NCI-H1092 treated with DMSO at 0.1 percent for 48 hours (cell line): Measurements from ENCODE around the gene MUC5B.
A peak's percentile ranks its signal among the peaks of the same experiment; 100 is the strongest.
"Not testable (repeated sequence)": the region's sequence is repeated elsewhere in the genome, so short reads cannot be mapped to it uniquely, and the experiment has no call there.

Experiments
- DNase-seq: peaks from one replicate; lab custom pipeline; 2025; lab: John Stamatoyannopoulos, UW

MUC5B gene

DNA sequence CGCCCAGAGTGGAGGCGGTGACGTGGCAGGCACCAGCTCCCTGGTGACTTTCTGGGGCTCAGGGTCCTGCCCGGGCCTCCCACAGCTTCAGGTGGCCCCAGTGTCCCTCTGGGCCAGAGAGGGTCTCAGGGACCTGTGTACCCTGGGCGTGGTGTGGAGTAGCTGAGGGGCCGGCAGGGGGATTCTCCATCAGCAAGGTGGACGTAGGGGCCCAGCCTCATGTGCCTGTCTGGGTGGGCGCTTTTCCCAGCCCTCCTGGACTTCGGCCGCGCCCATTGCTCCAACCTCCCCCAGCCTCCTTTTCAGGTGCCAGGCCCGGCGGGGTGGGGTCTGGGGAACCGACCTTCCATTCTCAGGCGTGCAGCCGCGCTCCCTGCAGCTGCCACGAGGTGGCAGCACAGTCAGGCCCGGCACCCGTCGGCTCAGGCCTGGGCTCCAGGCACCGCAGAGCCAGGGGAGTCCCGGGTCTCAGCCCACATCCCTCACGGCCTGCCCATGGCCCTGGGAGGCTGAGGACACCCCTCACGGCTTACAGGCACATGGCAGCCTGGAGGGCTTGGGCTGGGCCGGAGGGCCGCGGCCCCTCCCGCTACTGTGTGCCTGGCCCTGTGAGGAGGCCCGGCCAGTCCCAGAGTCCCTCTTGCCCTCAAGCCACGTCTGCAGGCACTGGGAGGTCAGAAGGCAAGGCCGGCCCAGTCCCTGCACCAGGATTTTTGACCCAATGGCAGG lies 19.9 kb upstream of the MUC5B start:
- peak; percentile 35 for DNase-seq

DNA sequence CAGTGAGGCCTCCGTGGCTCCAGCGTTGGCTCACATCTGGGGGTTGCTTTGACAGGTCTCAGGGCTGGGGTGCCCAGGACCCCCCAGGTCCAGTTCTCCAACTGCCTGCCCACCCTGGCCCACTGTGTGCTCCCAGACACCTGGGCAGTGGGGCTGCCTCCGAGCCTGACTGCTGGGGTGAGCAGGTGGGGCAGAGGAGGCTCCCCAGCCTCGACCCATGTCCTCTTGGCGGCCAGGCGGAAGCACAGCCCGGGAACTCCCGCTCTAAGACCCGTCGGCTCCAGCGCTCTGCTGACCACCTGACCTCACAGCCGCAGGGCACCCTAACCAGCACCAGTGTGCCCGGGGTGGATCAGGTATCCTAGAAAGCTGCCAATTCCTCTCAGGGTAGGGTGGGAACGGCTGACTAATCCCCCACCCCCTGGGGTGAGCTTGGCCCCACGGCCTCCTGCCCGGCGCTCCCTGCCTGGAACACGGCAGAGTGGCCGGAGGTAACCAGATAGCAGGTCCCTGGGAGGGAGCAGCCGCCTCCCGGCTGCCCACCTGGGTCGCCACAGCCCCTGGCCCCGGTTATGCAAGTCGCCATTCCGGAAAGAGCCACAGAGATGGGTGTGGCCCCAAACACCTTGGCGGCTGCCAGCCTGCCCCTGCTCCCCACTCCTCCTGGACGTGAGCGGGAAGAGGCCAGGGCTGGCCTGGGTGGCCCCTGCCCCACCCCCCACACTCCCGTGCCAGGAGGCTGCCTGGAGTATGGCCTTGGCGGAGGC lies 19.2 kb upstream of the MUC5B start:
- DNase-seq: no peak

DNA sequence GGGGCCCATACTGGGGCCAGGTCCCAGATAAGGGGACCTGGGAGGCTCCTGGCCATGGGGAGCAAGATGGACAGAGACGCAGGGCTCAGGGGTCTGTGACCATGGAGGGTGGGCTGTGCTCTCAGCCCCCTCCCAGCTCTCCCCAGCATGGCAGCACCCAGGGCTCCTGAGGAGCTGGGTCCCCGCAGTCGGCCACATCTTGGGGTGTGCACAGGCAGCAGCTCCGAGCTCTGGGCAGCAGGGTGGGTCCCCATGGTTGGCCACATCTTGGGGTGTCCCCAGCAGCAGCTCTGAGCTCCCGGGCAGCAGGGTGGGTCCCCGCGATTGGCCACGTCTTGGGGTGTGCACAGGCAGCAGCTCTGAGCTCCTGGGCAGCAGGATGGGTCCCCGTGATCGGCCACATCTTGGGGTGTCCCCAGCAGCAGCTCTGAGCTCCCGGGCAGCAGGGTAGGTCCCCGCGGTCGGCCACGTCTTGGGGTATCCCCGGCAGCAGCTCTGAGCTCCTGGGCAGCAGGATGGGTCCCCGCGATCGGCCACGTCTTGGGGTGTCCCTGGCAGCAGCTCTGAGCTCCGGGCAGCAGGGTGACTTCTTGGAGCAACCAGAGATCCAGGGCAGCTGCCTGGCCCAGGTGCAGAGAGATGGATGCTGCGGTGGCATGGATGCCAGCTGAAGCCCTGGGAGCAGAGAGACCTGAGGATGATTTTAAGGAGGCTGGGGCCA lies 18.3 kb upstream of the MUC5B start:
- no peak for DNase-seq

DNA sequence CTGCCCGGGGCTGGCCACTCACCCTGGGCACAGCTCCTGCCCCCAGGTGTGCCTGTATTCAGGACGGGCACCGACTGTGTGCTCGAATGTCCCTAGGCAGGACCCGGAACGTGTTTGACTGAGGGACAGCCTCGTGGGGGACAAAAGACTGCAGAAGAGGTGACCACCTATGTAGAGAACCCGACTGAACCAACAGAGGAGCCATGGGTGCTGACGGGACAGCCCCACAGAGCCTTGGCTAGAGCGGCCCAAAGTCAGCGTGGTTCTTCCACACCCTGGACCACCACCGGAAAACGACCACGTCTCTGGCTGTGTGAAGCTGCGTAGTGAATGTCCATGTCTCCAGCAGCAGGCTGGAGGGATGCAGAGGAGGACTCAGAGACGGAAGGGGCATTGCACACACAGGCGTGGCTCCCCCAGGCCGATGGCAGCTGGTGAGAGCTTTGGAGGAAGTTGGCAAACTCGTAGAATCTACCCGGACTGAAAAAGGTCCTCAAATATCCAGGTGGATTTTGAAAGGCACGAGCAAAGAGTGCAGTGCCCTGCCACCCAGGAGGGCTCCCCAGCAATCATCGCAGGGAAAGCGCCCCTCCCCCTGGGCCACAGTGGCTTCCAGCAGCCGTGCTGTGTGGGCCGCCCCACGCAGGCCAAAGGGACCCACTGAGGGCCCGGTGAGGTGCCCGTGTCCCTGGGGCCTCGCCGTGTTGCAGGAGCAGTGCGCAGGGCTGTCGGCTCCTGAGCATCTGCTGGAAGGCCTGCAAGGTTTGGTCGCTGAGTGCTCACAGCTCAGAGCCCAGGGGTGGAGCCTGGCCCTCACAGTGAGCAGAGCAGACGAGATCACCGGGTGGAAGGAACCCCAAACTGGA lies 17.5 kb upstream of the MUC5B start:
- no peak for DNase-seq

DNA sequence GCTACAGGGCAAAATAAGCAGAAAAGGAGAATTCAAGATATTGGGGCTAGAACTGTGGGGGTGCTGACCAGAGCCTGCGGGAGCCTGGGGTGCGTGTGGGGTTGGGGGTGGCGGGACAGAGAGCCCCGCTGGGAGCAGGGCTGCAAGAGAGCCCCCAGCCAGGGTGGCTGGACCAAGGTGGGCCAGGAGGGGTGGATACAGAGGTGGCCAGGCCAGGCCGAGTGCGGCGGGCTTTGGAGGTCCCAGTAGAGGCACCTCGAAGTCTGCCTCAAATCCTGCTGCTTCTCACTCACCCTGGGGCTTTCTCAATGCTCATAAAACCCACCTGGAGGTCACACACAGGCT lies 16.9 kb upstream of the MUC5B start:
- DNase-seq: no peak

DNA sequence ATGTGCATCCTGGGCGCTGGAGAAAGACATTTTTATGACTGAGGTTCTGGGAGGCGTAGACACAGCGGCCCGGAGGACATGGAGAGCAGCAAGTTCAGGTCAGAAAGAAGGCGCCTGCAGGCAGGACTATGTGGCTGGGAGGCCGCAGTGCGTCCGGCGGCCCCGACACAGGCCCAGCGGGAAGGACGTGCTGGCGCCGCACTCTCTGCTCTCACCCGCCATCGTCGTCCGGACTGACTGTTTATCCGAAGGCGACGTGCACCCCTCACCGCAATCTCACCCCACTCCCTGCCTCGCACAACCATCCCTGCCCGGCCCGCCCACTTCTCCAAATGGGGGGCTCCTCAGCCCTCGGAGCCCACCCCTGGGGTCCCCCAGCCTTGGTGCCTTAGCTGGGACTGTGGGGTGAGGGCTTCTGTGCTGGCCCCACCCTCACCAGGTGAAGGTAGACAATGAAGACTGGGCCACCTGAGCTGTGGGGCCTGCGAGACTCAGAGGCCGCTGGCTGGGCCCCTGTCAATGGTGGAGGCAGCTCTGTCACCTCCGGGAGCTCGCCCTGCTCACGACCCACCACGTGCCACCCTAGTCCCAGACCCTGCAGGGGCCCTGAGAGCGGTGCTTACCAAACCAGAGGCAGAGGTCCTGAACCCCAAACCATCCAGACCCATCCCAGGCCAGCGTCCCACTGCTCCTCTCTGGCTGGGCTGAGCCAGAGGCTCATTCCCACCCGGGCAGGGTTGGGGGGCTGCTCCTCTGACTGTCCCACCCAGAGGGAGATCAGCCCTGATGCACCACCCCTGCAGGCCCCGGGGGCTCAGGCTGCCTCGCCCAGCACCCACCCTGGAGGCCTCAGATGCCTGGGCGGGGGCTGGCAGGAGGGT lies 16.2 kb upstream of the MUC5B start:
- DNase-seq: no peak

DNA sequence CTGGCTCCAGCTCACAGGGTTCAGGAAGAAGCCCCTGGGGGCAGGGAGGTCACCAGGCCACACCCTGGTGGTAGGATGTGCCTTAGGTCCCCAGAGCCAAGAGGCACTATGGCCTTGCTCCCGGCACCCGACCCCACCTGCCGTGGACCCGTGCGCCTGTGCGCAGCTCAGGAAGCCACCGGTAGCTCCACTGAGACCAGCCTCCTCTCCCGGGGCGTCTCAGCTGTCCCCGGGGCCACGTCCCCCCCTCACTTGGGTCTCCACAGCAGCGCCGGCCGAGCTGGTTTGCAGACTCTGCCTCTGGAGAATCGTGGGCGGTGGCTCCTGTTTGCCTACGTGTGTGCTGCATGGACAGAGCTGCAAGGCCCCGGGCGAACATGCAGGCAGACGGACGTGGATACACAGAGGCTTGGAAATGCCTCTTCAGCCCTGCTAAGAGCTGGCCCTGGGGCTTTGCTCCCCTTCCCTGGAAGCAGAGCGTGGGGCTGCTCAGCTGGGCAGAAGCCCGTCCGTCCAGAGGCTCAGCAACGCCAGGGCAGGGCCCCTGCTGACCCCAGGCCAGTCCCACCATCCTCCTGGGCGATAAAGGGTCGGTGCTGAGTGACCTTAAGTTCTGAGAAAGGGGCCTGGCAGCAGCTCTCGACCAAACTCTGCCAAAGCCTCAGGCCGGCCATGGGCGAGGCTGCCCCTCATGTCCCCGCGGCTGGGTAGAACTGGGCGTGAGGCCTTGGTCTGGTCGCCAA lies 15.3 kb upstream of the MUC5B start:
- no peak for DNase-seq

DNA sequence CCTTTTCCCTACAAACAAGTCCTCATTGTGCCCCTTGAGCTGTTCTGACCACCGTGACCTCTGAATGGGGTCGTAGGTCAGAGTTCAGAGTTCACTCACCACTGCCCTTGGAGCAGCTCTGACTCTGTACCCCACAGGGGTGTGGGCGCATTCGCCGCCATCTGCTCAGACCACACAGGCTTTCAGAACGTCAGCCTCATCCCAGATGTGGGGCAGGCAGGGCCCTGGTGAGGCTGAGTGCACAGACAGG lies 14.8 kb upstream of the MUC5B start:
- DNase-seq: no peak

DNA sequence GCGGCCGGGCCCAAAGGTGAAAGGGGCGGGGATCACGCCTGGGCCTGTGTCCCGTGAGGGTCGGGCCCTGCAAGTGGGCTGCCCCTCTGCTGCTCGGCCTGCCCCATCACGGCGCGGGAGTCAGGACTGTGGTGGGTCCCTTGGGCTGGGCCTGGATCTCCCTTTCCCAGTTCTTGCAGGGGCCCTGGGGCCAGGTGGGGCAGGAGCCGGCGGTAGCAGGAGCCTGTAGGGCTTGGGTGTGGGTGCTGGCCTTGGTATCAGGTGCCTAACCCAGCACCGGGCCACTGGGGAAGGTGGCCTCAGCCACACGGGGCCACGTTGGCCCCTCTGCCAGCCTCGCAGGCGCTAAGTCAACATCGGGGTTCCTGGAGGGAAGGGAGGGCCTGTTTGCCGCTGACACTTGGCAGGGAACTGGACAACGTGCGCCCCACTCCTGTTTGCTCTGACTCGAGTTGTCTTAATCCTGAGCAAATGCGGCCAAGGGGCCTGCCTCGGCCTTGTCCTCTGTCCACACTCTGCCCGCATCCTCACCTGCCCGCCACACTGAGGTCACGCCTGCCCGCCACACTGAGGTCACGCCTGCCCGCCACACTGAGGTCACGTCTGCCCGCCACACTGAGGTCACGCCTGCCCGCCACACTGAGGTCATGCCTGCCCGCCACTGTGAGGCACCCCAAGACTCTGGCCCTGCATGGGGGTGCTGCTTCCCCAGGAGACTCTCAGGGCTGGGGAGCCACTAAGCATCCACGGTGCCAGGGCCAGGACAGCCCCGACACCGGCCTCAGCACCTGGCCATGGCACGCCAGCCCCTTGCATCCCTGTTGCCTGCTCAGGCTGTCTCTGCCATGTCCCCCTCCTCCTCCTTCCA lies 14.2 kb upstream of the MUC5B start:
- no peak for DNase-seq

DNA sequence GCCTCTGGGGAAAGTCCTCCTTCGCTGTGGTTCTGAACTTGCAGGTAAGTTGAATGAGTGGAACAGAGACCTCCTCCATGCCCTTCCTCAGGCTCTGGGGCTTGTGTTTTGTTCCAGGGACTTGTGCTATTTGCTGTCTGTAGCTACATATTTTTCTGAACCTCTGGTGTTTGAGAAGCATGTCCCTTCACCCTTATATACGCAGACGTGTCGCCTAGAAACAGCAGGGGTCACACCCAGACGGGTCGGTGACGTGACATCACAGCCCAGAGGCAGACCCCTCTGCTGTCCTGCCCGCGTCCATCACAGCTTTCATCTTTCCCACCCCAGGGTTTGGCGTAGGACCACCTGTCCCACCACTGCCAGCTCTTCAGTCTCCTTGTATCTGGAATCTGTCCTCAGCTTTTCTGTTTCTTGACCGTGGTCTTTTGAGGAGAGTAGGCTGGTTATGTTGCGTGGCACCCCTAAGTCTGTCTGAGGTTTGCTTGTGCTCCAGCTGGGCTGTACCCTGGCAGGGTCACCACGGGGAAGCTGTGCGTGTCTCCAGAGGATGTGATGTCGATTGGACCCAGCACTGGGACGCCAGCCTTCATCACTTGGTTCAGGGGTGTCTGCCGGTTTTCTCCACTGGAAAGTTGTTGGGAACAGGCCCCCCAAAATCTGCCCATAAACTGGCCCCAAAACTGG lies 13.4 kb upstream of the MUC5B start:
- no peak for DNase-seq

DNA sequence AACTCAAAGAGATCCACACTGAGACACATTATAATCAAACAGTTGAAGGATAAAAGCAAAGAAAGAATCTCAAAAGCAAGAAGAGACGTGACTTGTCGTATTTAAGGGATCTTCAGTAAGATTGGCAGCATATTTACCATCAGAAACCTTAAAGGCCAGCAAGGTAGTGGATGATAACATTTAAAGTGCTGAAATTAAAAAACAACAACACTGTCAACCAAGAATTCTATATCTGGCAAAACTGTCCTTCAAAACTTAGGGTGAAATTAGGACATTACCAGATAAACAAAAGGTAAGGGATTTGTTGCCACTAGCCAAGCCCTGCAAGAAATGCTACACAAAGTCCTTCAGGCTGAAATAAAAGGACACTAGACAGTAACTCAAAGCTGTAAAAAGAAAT lies 11.0 kb upstream of the MUC5B start:
- DNase-seq: no peak

DNA sequence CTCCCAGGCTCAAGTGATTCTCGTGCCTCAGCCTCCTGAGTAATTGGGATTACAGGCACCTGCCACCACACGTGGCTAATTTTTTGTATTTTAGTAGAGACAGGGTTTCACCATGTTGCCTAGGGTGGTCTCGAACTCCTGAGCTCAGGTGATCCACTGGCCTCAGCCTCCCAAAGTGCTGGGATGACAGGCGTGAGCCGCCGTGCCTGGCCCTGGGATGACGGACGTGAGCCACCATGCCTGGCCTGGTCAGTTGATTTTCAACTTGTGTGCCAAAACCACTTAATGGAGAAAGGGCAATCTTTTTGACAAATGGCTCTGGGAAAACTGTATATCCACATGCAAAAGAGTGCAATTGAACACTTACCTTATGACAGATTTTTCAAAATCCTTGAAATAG lies 7.0 kb upstream of the MUC5B start:
- not testable (repeated sequence) for DNase-seq

DNA sequence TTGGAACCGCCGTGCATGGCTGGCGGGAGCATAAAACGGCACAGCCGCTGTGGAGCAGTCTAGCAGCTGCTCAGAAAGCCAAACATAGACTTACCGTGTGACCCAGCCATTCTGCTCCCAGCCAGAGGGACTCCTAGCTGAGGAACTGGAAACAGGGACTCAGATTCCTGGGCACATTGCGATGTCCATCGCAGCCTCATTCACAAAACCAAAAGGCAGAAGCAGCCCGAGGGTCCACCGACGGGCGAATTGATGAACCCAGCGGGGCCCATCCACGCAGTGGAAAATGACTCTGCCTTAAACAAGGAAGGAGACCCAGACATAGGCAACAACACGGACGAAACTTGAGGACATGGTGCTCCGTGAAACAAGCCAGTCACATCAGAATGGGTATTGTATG lies 5.7 kb upstream of the MUC5B start:
- no peak for DNase-seq

DNA sequence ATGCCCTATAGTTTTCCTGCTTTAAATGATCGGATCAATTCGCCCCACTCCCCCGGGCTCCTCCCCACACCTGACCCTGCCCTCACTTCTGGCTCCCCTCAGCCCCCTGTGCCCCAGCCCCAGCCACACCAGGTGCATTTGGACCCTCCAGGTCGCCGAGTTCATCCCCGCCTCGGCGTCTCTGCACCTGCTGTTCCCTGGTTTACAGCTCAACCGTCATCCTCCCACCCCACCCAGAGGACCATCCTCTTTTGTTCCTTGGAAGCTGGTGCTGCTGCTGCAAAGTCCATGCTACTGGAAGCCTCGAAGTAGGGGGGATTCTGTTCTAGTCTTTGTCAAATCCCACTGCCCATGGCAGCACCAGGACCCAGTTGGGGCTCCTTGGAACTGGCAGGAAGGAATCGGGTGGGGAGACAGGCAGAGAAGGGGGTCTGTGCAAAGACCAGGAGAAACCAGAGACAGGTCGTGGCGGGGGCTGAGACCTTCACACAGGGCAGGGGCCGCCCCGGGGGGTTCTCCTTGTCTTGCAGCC lies 4.5 kb upstream of the MUC5B start:
- DNase-seq: no peak

DNA sequence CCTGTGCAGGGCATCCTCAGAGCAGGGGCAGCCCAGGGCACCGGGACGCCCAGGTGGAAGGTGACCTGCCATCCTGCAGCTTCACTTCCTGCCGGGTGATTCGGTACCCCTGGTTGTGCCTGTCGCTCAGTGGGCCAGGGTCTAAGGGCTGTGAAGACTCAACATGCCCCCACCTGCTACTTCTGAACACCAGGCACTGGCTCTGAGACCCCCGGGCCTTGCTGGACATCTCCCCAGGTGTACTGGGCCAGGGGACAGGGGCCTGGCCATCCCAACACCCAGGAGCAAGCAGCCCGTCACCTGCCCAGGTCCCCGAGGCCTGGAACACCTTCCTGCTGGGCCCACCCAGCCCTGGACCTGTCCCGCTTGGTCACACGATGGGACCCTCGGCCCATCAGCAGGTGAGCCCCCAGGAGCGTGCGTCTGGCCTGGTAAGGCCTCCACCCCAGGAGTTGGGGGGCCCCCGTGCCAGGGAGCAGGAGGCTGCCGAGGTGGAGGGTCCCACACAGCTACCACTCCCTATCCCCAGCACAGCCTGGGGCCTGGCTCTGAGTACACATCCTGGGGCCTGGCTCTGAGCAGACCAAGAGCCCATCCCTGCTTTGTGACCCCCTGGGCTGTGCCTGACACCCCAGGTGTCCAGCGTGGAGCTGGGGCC lies 3.9 kb upstream of the MUC5B start:
- no peak for DNase-seq

DNA sequence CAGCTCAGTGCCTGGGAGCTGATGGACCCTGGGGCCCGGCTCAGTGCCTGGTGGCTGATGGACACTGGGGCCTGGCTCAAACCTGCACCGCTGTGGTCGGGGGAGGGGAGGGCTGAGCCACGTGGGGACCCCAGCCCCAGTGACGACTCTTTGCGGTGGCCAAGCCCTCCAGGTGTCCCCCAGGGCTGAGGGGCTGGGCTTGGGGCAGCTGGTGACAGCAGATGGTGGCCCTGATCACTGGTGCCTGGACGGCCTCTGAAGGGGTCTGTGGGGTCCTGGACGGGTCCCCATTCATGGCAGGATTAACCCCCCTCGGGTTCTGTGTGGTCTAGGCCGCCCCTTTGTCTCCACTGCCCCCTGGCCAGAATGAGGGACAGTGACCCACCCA lies 3.4 kb upstream of the MUC5B start:
- DNase-seq: no peak

DNA sequence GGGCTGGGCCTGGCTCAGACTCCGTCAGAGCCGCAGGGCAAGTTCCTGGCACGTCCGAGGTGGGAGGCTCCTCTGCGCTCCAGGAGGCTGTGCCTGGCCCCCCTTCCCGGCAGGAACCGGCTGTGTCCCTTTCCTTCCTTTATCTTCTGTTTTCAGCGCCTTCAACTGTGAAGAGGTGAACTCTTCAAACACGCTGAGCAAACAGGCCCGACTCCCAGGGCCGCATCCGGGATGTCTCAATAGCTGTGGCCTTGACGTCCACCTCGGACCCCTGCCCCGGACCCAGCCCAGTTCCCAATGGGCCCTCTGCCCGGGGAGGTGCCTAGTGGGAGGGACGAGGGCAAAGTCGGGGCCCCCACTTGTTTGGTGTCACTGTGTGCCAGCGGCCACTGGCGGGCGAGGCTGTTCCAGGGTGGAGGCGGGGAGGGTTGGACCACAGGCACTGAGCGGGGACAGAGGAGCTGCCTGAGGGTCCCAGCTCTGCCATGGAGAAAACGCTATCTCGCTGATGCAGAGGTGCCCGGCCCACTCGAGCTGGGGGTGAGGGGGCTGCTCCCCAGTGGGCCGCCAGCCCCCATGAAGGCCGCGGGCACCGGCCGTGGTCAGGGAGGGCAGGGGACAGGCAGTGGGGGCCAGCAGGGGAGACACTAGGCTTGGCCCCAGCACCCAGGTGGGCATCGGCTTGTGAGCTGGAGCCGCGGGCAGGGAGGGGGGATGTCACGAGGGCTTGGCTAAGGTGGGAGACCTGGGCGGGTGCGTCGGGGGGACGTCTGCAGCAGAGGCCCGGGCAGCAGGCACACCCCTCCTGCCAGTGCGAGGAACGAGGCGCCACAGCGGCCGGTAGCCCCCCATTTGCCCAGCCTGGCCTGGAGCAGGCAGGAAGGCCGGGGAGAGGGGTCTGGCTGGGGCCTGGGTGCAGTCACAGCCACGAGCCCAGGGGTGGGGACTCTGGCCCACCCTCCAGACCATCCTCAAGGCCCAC lies 2.7 kb upstream of the MUC5B start:
- no peak for DNase-seq
